NCI-H2196 treated with DMSO at 0.1 percent for 48 hours (cell line): ENCODE results near the gene ATP5PD.

Source experiments
- DNase-seq: peaks from one replicate; lab custom pipeline; 2025; ENCODE audit not compliant: unreplicated experiment; lab: John Stamatoyannopoulos, UW

ATP5PD gene

GRCh38 chr17:75001915-75002843, 44.6 kb downstream of the ATP5PD start:
- DNase-seq, result no peak

GRCh38 chr17:74999523-74999922, 47.2 kb downstream of the ATP5PD start:
- DNase-seq, result no peak

DNA sequence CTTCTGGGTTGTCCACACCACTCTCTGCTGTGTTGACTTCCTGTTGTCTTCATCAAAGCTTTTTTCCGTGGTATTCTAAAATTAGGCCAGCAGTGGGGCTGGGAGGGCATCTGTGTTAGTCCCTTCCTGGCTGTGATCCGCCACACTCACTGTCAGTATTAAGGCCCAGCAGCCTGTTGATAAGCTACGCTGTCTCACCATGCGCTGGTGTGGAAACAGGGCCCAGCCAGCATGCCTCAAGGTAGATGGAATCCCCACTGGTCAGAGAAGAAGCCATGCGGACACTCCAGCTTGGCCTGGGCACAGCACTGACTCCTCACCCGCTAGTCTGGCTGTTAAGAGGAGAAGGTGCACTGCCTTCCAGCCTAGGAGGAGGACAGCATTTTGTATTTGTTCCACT, 48.0 kb downstream of the ATP5PD start:
- DNase-seq, result no peak

DNA sequence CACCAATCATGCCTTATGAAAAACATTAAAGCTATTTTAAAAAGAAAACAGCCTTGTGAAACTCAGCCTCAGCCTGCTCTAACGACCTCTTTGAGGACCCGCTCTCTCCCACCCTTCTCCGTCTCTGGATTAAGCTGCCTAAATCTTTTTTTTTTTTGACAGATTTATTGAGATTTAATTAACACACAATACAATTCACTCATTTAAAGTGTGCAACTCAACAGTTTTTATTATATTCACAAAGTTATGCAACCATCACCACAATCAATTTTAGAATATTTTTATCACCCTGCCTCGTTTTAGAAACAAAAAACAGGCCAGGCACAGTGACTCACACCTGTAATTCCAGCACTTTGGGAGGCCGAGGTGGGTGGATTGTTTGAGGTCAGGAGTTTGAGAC, 50.9 kb downstream of the ATP5PD start:
- no peak for DNase-seq

DNA sequence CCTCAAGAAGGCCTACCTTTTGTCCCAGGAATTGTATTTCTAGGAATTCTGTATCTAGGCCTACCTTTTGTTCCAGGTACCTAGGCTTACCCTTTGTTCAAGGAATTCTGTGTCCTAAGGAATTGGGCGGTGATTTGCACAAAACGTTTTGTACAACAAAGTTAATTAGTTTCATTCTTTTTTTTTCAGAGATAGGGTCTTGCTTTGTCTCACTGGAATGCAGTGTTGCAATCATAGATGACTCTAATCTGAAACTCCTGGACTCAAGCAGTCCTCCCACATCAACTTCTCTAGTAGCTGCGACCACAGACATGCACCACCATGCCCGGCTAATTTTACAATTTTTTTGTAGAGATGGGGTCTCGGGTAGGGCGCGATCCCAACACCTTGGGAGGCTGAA, 52.3 kb downstream of the ATP5PD start:
- no peak for DNase-seq

GRCh38 chr17:74992223-74992622, 54.5 kb downstream of the ATP5PD start:
- no peak for DNase-seq

GRCh38 chr17:74990581-74991105, 56.1 kb downstream of the ATP5PD start:
- no peak for DNase-seq
